ENCODE results near the gene USF3.
A peak's percentile ranks its signal among the peaks of the same experiment; 100 is the strongest.

The USF3 gene

GRCh38 chr3:113696658-113697499 is 437 bp upstream of the USF3 start:
- peak; percentile 95 for DNase-seq (ENCODE audit: low read depth)

DNA sequence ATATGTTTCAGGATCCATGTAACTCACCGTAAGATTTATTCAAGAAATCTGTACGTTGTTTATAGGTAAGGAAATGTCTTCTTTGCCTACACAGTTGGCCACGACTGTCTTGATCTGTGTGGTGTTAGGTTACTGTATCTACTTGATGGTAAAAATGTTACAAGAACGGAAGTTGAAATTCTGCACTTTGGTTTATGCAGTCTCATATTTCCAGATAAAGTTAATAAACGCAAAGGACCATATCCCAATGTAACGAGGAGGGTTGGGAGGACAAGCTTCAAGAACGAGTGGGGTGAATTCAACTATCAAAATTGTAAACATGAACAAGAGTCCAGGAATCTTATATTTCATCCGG is 1.0 kb downstream of the USF3 start:
- no peak for DNase-seq (ENCODE audit: low read depth)

- DNase-seq (ENCODE audit: low read depth), result no peak
These were observed 6.0 kb downstream of the USF3 start for GRCh38 chr3:113690482-113690881.

GRCh38 chr3:113685956-113686721 is 10.3 kb downstream of the USF3 start:
- no peak for DNase-seq (ENCODE audit: low read depth)

DNA sequence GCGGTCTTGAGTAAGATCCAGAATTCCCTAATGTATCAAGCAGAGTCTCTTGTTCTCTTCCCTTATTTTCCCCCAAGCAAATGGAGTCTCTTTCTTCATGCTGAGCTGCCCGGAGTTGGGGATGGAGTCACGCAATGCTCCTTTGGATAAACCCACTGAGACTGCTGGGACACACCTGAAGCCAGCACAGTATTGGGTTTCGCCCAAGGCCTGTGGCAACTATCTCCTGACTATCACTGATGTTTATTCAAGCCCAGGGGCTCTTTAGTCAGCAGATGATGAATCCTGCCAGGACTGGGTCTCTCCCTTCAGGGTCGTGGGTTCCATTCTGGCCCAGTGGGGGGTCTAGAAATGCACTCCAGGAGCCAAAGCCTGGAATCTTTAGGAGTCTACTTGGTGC is 11.3 kb downstream of the USF3 start:
- DNase-seq (ENCODE audit: low read depth), result no peak

- no peak for DNase-seq (ENCODE audit: low read depth)
These were observed 12.1 kb downstream of the USF3 start for GRCh38 chr3:113684271-113684819.

DNA sequence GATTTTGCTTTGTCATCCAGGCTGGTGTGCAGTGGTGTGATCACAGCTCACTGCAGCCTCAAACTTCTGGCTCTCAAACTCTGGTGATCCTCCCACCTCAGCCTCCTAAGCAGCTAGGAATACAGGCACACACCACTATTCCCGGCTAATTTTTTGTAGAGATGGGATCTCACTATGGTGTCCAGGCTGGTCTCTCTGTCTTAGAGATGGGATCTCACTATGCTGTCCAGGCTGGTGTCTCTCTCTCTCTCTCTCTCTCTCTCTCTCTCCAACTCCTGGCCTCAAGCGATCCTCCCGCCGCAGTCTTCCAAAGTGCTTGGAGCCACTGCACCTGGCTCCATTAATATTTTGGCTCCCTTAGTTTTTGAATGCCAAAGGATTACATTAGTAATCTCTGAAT is 17.7 kb downstream of the USF3 start:
- DNase-seq (ENCODE audit: low read depth), result no peak

GRCh38 chr3:113677737-113678136 is 18.7 kb downstream of the USF3 start:
- no peak for DNase-seq (ENCODE audit: low read depth)

GRCh38 chr3:113676261-113676660 is 20.2 kb downstream of the USF3 start:
- DNase-seq (ENCODE audit: low read depth), result no peak

DNA sequence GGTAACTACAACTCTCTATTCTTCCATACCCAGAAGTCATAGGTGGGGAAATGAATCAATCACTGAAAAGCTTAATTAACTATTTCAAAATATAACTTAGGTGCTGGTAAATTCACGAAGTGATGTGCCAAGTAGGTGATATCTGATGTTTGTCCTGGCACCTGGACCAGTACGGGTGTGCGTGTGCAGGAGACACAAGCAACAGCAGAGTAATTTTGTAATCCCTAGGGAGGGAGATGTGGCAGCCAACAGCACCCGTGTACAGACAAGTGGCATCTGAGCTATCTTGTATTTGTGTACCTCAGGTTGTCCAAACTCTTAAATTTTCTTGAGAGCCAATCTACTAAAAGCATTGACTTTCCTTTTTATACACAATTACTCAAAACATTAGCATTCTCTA is 22.8 kb downstream of the USF3 start:
- DNase-seq (ENCODE audit: low read depth), result no peak

DNA sequence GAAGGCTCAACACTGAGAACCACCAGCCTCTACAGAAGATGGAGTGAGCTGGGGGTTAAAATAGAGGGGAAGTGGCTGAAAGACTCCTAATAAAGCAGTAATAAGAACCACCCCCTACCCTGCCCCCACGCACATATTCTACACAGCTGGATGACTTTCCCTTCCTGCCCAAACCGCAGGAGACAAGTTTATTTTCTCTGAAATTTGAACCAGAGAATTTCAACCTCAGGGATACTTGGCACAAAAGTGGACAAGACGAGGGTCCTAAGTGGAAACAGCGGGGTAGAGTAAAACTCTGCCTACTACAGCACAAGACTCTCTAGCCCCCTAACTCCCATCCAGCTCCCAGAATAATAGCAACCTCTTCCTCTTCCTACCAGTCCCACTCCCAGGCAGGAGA is 28.4 kb downstream of the USF3 start:
- DNase-seq (ENCODE audit: low read depth), result no peak

DNA sequence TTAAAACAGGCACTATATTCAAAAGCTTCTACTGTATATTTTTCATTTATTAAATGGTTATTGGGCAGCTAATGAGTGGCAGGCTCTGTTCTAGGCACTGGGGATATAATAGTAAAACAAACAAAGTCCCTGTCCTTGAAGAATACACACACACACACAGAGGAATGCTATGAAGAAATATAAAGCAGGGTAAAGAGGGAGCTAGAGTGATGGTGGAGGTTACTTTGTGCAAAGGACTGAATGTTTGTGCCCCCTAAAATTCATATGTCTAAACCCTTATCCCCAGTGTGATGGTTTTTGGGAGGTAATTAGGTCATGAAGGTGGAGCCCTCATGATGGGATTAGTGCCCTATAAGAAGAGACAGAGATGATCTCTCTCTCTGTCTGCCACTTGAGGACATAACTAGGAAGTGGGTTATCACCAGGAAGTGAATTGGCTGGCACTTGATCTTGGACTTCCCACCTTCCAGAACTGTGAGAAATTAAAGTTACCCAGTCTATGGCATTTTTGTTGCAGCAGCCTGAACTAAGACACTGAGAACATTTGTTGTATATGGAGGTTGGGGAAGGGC is 31.8 kb downstream of the USF3 start:
- no peak for DNase-seq (ENCODE audit: low read depth)

GRCh38 chr3:113663761-113664160 is 32.7 kb downstream of the USF3 start:
- DNase-seq (ENCODE audit: low read depth), result no peak

DNA sequence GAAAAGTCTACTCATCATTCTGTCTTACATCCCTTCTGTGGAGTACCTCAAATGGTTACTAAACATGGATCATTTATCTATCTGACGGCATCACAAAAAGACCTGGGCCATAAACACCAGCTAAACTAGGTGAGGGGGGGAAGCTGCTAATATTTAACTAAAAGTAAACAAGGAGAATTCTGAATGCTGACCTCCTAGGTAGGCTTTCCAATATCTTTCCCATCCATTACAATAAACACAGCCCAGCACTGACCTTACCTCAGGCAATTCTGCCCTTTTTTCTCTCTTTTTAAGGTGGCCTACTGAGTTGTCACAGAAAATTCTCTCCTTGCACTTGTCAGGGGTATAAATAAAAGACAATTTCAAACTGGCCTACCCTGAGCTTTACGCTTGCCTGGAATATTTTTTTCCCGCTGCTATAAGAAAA is 33.1 kb downstream of the USF3 start:
- no peak for DNase-seq (ENCODE audit: low read depth)

DNA sequence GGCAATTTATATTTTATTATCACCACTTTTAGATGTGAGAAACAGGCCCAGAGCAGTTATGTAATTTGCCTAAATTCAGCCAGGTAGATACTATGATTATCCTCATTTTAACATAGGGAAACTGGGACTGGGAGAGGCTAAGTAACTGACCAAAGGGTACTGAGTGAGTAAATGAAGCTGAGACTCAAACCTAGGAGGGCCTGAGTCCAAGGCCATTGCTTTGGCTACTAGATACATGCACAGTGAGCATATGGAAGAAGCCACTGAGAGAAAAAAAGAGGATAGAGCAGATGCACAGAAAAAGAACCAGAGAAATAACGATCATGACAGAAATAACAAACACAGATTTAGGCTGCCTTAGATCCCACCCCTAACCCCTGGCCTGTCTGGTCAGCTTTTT is 33.6 kb downstream of the USF3 start:
- no peak for DNase-seq (ENCODE audit: low read depth)

GRCh38 chr3:113660896-113661295 is 35.5 kb downstream of the USF3 start:
- no peak for DNase-seq (ENCODE audit: low read depth)

GRCh38 chr3:113660458-113660857 is 36.0 kb downstream of the USF3 start:
- DNase-seq (ENCODE audit: low read depth), result no peak

GRCh38 chr3:113659996-113660395 is 36.4 kb downstream of the USF3 start:
- DNase-seq (ENCODE audit: low read depth), result no peak

DNA sequence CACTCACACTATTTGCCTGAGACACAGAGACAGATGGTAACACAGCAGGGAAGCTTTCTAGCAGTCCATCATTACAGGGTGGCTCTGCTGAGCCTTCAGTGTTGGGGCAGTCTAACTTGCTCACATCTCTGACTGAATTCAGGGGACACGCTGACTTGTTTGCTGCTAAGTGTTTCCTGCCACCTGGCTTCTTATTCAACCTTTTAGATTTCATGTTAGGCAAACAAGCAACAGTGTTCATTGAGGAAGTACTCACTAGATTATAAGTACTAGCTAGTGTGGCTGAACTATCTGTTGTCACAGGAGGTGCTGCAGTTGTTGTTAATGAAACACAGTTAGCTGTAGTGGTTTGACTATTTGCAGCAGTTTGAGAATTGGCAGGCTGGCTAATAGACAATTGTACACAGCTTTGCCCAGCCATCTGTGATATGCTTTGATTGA is 37.3 kb downstream of the USF3 start:
- DNase-seq (ENCODE audit: low read depth), result no peak

- DNase-seq (ENCODE audit: low read depth), result no peak
These were observed 38.3 kb downstream of the USF3 start for GRCh38 chr3:113658107-113658506.

- DNase-seq (ENCODE audit: low read depth), result no peak
These were observed 41.6 kb downstream of the USF3 start for GRCh38 chr3:113654851-113655250.

DNA sequence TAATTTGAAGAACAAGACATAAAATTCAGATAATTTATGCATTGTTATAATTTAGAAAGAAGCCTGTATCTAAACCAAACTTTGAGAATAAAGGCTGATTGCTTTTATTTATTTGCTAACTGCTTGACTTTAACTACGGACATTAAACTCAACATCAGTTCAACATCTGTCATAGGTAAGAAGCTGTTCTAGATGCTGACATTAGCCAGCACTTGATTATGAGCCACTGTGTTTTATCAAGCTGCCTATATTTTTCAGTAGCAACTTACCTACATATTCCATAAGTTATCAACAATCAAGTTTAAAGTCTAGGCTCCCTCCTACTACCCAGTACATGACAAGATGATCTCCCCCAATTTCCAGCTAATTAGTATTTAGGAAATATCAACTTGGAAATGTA is 42.1 kb downstream of the USF3 start:
- no peak for DNase-seq (ENCODE audit: low read depth)

Data from HS-27A (cell line).